Measurements from ENCODE around the gene ABT1. TPM values are rescaled to one million over a fixed set of nuclear protein-coding genes. Genes with fewer than 3 reads are reported as not detected.

Gene ABT1
- total and polyA plus RNA-seq, 2 donors (not counting 1 experiment from before 2014, with no cell fraction given): 8.3 to 13.4 TPM

GRCh38 chr6:26600759-26601158 is 4.0 kb downstream of the ABT1 start:
- H3K79me2 ChIP-seq (ENCODE audit: control insufficient read depth, insufficient read depth, low read length): peaks cover 14% of the 10 kb centered on the region
- no peak overlapping the region for H3K4me3 ChIP-seq (replicated peaks in 1 of 4; ENCODE audit: control extremely low read depth in 1 of 4, insufficient read depth in 1 of 4, low read depth in 3 of 4, low read length in 4 of 4)
- H3K9me3 ChIP-seq (ENCODE audit: control insufficient read depth, insufficient read depth, low read depth, low read length): no peaks in the 10 kb centered on the region
- no peaks in the 10 kb centered on the region for H4K20me1 ChIP-seq (ENCODE audit: control insufficient read depth, extremely low read depth, insufficient read depth, low read length)
- H3K4me1 ChIP-seq (ENCODE audit: control insufficient read depth, extremely low read depth, insufficient read depth, low read length): no peaks in the 10 kb centered on the region
- no peaks in the 10 kb centered on the region for H3K27me3 ChIP-seq (ENCODE audit: control insufficient read depth, insufficient read depth, low read length)
- DNase-seq (ENCODE audit: low read depth in 2 of 2): no peak
- no peak overlapping the region for H3K27ac ChIP-seq (ENCODE audit: insufficient read depth, low read length)
- H3K9ac ChIP-seq (ENCODE audit: insufficient read depth, low read length): no peak overlapping the region
- TF ChIP-seq CTCF (conservative IDR thresholded peaks at IDR 0.05 in 1 of 2, IDR thresholded peaks at IDR 0.05 in 1 of 2; ENCODE audit: low read depth in 1 of 2, low read length in 2 of 2) (no peak), EZH2 (IDR thresholded peaks at IDR 0.05; ENCODE audit: low read length, missing control alignments) (no peak)
- no peak overlapping the region for H2AFZ ChIP-seq (ENCODE audit: low read length)
- H3K36me3 ChIP-seq (ENCODE audit: control insufficient read depth, insufficient read depth, low read length): peaks cover 2% of the 10 kb centered on the region
- no peak overlapping the region for H3K4me2 ChIP-seq (ENCODE audit: extremely low read depth, insufficient read depth, low read length)

- no peak overlapping the region for H3K27ac ChIP-seq (ENCODE audit: insufficient read depth, low read length)
- H3K36me3 ChIP-seq (ENCODE audit: control insufficient read depth, insufficient read depth, low read length): peaks cover 2% of the 10 kb centered on the region
- peaks cover 10% of the 10 kb centered on the region for H3K79me2 ChIP-seq (ENCODE audit: control insufficient read depth, insufficient read depth, low read length)
- no peak overlapping the region for H2AFZ ChIP-seq (ENCODE audit: low read length)
- H4K20me1 ChIP-seq (ENCODE audit: control insufficient read depth, extremely low read depth, insufficient read depth, low read length): no peaks in the 10 kb centered on the region
- no peaks in the 10 kb centered on the region for H3K9me3 ChIP-seq (ENCODE audit: control insufficient read depth, insufficient read depth, low read depth, low read length)
- DNase-seq (ENCODE audit: low read depth in 2 of 2): no peak
- no peak overlapping the region for H3K4me2 ChIP-seq (ENCODE audit: extremely low read depth, insufficient read depth, low read length)
- no peaks in the 10 kb centered on the region for H3K27me3 ChIP-seq (ENCODE audit: control insufficient read depth, insufficient read depth, low read length)
- H3K9ac ChIP-seq (ENCODE audit: insufficient read depth, low read length): no peak overlapping the region
- no peaks in the 10 kb centered on the region for H3K4me1 ChIP-seq (ENCODE audit: control insufficient read depth, extremely low read depth, insufficient read depth, low read length)
- no peak overlapping the region for H3K4me3 ChIP-seq (replicated peaks in 1 of 4; ENCODE audit: control extremely low read depth in 1 of 4, insufficient read depth in 1 of 4, low read depth in 3 of 4, low read length in 4 of 4)
- TF ChIP-seq CTCF (conservative IDR thresholded peaks at IDR 0.05 in 1 of 2, IDR thresholded peaks at IDR 0.05 in 1 of 2; ENCODE audit: low read depth in 1 of 2, low read length in 2 of 2) (no peak), EZH2 (IDR thresholded peaks at IDR 0.05; ENCODE audit: low read length, missing control alignments) (no peak)
These were observed 5.5 kb downstream of the ABT1 start for GRCh38 chr6:26602262-26602661.

GRCh38 chr6:26604026-26604425 is 7.3 kb downstream of the ABT1 start:
- TF ChIP-seq EZH2 (IDR thresholded peaks at IDR 0.05; ENCODE audit: low read length, missing control alignments) (no peak), CTCF (conservative IDR thresholded peaks at IDR 0.05 in 1 of 2, IDR thresholded peaks at IDR 0.05 in 1 of 2; ENCODE audit: low read depth in 1 of 2, low read length in 2 of 2) (no peak)
- no peak for DNase-seq (ENCODE audit: low read depth in 2 of 2)

More at GRCh38 chr6:26604026-26604425, 7.3 kb downstream of the ABT1 start:
- H3K27me3 ChIP-seq (ENCODE audit: control insufficient read depth, insufficient read depth, low read length): no peaks in the 10 kb centered on the region
- no peak overlapping the region for H3K4me2 ChIP-seq (ENCODE audit: extremely low read depth, insufficient read depth, low read length)
- no peak overlapping the region for H3K4me3 ChIP-seq (replicated peaks in 1 of 4; ENCODE audit: control extremely low read depth in 1 of 4, insufficient read depth in 1 of 4, low read depth in 3 of 4, low read length in 4 of 4)
- H3K36me3 ChIP-seq (ENCODE audit: control insufficient read depth, insufficient read depth, low read length): no peaks in the 10 kb centered on the region
- no peak overlapping the region for H2AFZ ChIP-seq (ENCODE audit: low read length)
- no peaks in the 10 kb centered on the region for H3K9me3 ChIP-seq (ENCODE audit: control insufficient read depth, insufficient read depth, low read depth, low read length)
- H3K79me2 ChIP-seq (ENCODE audit: control insufficient read depth, insufficient read depth, low read length): no peaks in the 10 kb centered on the region
- no peak overlapping the region for H3K9ac ChIP-seq (ENCODE audit: insufficient read depth, low read length)
- H3K4me1 ChIP-seq (ENCODE audit: control insufficient read depth, extremely low read depth, insufficient read depth, low read length): no peaks in the 10 kb centered on the region
- H4K20me1 ChIP-seq (ENCODE audit: control insufficient read depth, extremely low read depth, insufficient read depth, low read length): no peaks in the 10 kb centered on the region
- H3K27ac ChIP-seq (ENCODE audit: insufficient read depth, low read length): no peak overlapping the region

All from fibroblast of lung (primary cell).